HG02938 (cell line): ENCODE measurements around the gene TRMT1.
A peak's percentile ranks its signal among the peaks of the same experiment; 100 is the strongest.

Source experiments
- ATAC-seq: cut with Tn5 transposase; IDR thresholded peaks from one replicate; pipeline ENCODE4 v1.9.1; 2021; ENCODE audit warnings: mild to moderate bottlenecking, moderate library complexity; ENCODE audit not compliant: unreplicated experiment

The TRMT1 gene

GRCh38 chr19:13127811-13128575 lies 11.5 kb upstream of the TRMT1 start:
- no peak for ATAC-seq

GRCh38 chr19:13127051-13127450 lies 10.5 kb upstream of the TRMT1 start:
- no peak for ATAC-seq

- no peak for ATAC-seq
Observed at GRCh38 chr19:13122980-13123957, 6.7 kb upstream of the TRMT1 start.

DNA sequence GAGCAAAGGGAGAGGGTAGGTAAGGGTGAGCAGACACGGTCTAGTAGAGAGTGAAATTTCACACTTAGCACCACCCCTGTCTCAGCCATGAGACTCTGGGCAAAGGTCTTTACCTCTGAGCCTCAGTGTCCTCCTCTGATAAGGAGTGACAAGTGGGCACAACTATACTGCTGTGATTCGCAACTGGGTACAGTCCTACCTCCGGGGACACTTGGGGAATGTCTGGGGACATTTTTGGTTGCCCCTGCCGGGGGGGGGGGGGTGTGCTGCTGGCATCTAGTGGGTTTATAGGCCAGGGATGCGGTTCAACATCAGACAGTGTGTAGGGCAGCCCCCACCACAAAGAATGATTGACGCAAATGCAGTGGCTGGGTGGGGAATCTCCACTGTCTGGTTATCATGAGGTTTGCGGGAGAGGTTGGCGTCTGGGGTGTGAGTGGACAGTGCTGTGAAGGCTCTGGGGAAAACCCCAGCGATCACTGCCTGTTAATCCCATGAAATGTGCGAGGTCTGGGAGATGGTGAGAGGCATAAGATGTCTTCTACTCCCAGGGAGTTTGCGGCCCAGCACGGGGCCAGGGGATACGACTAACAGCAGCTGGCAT lies 5.8 kb upstream of the TRMT1 start:
- ATAC-seq, result no peak

GRCh38 chr19:13121551-13122274 lies 5.2 kb upstream of the TRMT1 start:
- no peak for ATAC-seq

DNA sequence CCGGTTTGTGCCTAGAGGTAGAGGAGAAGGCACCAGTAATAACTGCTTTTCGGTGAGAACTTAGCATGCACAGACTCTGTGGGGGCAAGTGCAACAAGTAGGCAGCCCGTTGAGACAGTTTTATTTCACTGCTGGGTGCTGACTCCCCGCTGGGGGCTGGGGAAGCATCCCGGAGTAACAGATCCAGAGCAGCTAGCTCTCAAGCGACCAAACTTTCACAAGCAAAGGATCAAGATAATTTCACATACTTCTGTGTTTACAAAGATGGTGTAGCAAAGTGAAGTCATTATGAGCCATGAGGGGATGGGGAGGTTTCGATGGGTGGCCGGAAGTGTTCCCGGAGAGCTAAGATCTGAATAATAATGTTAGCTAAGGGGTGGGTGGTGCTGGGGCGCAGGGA lies 4.3 kb upstream of the TRMT1 start:
- ATAC-seq, result no peak

DNA sequence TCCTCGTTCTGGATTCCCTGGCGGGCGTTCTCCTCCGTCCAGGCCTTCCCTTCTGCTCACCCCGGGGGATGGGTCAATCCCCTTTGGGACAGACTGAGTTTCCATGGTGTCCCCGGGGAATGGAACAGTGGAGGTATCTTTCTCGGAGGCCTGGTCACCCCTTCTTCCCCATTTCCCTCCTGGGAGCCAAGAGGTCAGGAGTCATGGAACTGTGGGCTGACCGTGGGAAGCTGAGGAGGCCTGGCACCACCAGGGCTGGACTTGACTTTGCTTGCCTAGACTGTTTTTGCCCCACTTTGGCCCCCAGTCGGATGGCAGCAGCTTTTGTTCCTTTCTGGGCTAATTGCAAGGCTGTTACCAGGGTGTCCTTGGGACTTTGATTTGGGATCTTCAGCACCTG lies 3.5 kb upstream of the TRMT1 start:
- no peak for ATAC-seq

GRCh38 chr19:13119627-13120026 lies 3.1 kb upstream of the TRMT1 start:
- ATAC-seq, result no peak

DNA sequence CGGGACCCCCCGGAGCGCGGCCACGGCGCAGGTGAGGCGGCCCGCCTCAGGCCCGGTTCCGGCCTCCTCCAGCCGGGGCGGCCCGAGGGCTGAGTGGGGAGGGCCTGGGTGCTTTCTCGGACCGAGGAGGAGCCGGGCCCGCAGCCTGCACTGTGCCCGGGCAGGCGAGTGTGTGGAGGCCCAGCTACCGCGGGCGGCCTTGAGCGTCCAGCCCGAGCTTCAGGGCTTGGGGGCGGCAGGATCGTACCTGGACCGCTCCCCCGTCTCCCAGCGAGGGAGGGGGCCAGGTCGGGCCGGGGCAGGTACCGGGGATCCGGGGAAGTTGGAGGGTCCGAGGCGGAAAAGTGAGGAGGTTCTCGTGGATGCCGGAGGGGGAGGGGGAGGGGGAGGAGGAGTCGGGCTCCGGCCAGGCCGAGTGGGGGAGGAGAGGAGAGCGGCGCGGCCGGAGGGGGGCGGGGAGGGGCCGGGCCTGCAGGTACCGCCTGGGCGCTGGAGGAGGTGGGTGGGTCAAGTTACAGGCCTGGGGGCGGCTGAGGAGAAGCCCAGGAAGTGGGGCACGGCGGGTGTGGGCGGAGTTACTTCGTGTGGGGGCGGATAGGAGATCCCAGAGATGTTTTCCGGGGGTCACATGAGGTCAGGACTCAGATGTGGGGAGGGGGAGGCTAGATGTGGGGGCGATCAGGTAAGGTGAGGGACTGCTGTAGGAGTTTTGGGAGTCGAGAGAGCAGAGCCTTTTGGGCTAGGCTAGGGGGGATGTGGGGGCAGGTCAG lies 2.1 kb upstream of the TRMT1 start:
- ATAC-seq, result no peak

DNA sequence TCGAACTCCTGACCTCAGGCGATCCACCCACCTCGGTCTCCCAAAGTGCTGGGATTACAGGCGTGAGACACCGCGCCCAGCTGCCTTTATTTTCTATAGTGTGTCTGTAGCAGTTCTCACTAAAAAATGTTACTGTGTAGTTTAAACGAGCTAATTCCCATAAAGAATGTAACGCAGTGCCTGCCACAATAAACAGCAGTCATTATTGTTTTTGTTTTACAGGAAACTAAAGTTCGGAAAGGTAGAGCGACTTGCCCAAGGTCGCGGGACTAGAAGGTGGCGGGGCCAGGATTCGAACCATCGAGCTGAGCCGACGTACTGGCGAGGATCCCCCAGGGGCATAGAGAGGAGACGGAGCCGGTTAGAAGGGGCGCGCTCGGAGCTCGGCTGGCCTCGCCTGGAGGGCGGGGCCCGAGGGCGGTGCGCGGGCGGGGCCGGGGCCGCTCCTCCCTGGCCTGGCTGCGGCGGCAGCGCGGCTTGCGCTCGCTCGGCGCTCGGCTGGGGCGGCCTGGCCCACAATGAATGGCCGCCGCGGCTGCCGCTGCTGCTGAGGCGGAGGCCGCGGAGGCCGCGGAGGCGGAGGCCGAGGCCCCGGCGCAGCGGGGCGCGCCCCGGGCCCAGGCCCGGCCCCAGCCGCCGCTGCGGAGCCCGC lies 1.4 kb upstream of the TRMT1 start, which contains the start of gene NACC1:
Gene NACC1 (plus strand): TSS at position 493 of the 652 bp plus-strand sequence. CDS start 16,944 bp downstream, outside the sequence.
- peak; percentile 54 for ATAC-seq

DNA sequence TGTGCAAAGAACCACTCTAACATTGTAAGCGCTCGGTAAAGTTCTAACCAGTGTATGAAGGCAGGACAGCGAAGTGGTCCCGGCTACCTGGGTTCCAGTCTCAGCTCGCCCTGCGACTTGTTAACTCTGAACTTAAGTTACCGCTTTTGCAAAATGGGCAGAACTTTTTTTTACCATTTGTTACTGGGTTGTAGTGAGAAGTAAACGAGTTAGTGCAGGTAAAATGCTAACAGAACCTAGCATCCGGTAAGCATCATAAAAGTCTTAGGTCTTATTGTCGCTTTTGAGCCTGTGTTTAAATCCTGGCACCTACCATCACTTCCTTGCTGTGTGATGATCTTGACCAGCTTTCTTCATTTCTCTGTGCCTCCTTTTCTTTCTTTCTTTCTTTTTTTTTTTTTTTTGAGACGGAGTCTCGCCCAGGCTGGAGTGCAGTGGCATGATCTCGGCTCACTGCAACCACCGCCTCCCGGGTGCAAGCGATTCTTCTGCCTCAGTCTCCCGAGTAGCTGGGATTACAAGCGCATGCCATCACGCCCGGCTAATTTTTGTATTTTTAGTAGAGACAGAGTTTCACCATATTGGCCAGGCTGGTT lies 734 bp upstream of the TRMT1 start:
- no peak for ATAC-seq

- ATAC-seq, result no peak
Observed at GRCh38 chr19:13115936-13116281, 631 bp downstream of the TRMT1 start.

- ATAC-seq, result no peak
Observed at GRCh38 chr19:13112555-13112954, 4.0 kb downstream of the TRMT1 start.

GRCh38 chr19:13110099-13110610 lies 6.4 kb downstream of the TRMT1 start:
- ATAC-seq, result no peak

GRCh38 chr19:13109361-13110098 lies 7.0 kb downstream of the TRMT1 start:
- ATAC-seq, result no peak

GRCh38 chr19:13104848-13105711 lies 11.5 kb downstream of the TRMT1 start:
- ATAC-seq, result no peak

- ATAC-seq, result no peak
Observed at GRCh38 chr19:13104360-13104847, 12.1 kb downstream of the TRMT1 start.
